ENCODE measurements around the gene NDUFA3. TPM values are rescaled to one million over a fixed set of nuclear protein-coding genes. Genes with fewer than 3 reads are reported as not detected.

Gene NDUFA3
- 100 to 1,000 TPM in 7 of 9 donors, 10 to 100 TPM in 2; 32.2 to 501 (median 299) TPM for total RNA-seq
- 1,000 to 10,000 TPM in 1 of 2 donors, 100 to 1,000 TPM in 1; 154 to 1,519 TPM for polyA plus RNA-seq
- long read RNA-seq, donor 1, transcript NDUFA3-213 (3 exons, 541 nt): minor isoform, 8 of 239 reads
- long read RNA-seq, donor 1, transcript NDUFA3-214 (4 exons, 963 nt): major isoform, 188 of 239 reads
- long read RNA-seq, donor 1, partial matches to known transcripts: 38 of 239 reads
- long read RNA-seq, donor 1, other reads (novel, unspliced or antisense): 2 of 239 reads
- long read RNA-seq, donor 2, transcript NDUFA3-214 (4 exons, 963 nt): major isoform, 39 of 60 reads
- long read RNA-seq, donor 2, partial matches to known transcripts: 12 of 60 reads
- long read RNA-seq, donor 2, other reads (novel, unspliced or antisense): 4 of 60 reads
- long read RNA-seq, donor 3, transcript NDUFA3-214 (4 exons, 963 nt): major isoform, 107 of 151 reads
- long read RNA-seq, donor 3, partial matches to known transcripts: 38 of 151 reads
- long read RNA-seq, donor 3, other reads (novel, unspliced or antisense): 0 of 151 reads

GRCh38 chr19:54102421-54103169, at the start of gene NDUFA3:
NDUFA3 (plus strand) TSS chr19:54102855; CDS start chr19:54102879, 24 bp downstream.
- Histone ChIP-seq H3K27me3 (peaks cover 0 to 9% (median 0%) of the 10 kb centered on the region in 9 donors), H3K36me3 (peaks cover 0 to 27% (median 25%) of the 10 kb centered on the region in 9 donors), H3K4me1 (peaks cover 3 to 18% (median 11%) of the 10 kb centered on the region in 12 donors), H3K27ac (peak within 1 kb of the TSS; percentile 25 to 91 (median 82)), H3K4me3 (peak within 1 kb of the TSS; percentile 60 to 98 (median 88)), H3K9me3 (no peaks in the 10 kb centered on the region)
- DNase-seq (peak; percentile 98 to 99 (median 99)), ATAC-seq (peak; percentile 99 to 100 (median 99))
- 2 to 5% (median 4%) methylated on average over 35 to 54 of the region's 54 CpGs for WGBS, 4 donors
- peak; percentile 36 to 87 for TF ChIP-seq POLR2A (IDR thresholded peaks at IDR 0.05)
- TF ChIP-seq, protein P1, sequence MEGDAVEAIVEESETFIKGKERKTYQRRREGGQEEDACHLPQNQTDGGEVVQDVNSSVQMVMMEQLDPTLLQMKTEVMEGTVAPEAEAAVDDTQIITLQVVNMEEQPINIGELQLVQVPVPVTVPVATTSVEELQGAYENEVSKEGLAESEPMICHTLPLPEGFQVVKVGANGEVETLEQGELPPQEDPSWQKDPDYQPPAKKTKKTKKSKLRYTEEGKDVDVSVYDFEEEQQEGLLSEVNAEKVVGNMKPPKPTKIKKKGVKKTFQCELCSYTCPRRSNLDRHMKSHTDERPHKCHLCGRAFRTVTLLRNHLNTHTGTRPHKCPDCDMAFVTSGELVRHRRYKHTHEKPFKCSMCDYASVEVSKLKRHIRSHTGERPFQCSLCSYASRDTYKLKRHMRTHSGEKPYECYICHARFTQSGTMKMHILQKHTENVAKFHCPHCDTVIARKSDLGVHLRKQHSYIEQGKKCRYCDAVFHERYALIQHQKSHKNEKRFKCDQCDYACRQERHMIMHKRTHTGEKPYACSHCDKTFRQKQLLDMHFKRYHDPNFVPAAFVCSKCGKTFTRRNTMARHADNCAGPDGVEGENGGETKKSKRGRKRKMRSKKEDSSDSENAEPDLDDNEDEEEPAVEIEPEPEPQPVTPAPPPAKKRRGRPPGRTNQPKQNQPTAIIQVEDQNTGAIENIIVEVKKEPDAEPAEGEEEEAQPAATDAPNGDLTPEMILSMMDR (IDR thresholded peaks at IDR 0.05): no peak
- intact Hi-C loops (cut with DNase I): loop anchor here in 5 of 10 donors (1.0 to 10.0 kb wide), 6 partner anchors 9 to 235 kb away; partner anchors contain the start of genes PRPF31 (in 2 of the 5), TFPT (in 2 of the 5), CNOT3 (in 1 of the 5) and MYADM (in 1 of the 5)

DNA sequence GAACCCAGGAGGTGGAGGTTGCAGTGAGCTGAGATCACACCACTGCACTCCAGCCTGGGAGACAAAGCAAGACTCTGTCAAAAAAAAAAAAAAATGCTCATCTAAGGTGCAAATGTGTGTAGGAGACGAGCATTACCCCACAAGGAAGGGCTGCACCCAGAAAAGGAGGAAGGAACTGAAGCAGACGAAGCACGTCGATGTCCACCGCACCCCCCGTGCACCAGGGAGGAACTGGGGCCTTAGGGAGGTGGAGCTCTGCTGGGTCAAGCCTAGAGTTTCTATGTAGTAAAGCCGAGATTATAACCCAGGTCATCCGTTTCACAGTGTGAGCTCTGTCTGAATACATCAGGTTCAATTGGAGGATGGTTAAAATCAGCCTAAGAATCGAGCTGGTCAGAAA, 40.0 kb upstream of the NDUFA3 start:
- ATAC-seq (peak in 1 of 4 donors; percentile 67), DNase-seq (peak in 3 of 5 donors; percentile 26 to 78 (median 38))
- Histone ChIP-seq H3K9me3 (no peaks in the 10 kb centered on the region), H3K4me1 (no peaks in the 10 kb centered on the region), H3K27ac (peak overlapping the region in 1 of 12 donors; percentile 20), H3K36me3 (no peaks in the 10 kb centered on the region), H3K27me3 (peaks cover 0 to 32% (median 0%) of the 10 kb centered on the region in 9 donors), H3K4me3 (no peak overlapping the region)
- TF ChIP-seq, protein P1 (IDR thresholded peaks at IDR 0.05): no peak
- no peak for TF ChIP-seq POLR2A (IDR thresholded peaks at IDR 0.05)
- 60 to 70% (median 63%) methylated on average over 9 of the region's 9 CpGs for WGBS, 4 donors
- intact Hi-C loops (cut with DNase I): no loop called here

DNA sequence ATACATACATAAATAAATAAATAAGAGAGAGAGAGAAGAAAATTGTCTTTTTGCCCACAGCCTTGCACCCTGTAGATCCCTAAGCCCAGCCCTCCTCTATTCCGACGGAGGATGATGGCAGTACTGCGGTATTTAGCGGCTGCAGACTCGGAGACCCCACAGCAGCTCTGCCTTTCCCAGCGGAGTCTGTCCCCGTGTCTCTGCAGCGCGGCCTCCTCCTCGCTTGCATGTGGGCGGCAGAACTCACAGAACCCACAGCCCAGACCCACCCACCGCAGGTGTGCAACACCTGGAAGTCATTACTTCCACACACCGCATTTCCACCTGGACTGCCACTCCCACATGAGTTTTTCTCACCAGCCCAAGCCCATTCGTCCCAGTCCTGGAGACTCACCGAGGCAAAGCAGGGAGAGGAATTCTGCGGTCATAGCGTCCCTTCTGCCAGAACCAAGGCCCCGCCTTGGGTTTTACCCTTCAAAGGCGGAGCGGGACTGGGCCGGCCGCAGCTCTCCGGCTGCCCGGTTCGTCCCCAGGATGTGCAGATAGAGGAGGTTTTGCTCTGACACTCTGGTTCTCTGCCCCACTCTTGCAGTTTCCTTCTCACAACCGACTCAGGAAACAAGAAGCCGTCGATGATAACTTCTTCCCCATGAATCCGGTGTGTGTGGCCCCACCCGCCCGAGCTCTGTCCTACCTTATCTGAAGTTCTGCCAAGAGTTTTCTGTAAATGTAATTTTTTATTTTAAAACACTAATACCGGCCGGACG, 39.1 kb upstream of the NDUFA3 start, which contains the start of gene VSTM1:
VSTM1 (minus strand) TSS at position 548 of the 767 bp plus-strand sequence; CDS start at position 428, 120 bp downstream.
- peak within 1 kb of the TSS in 1 of 12 donors; percentile 30 for H3K4me3 ChIP-seq
- DNase-seq: no peak
- peak within 1 kb of the TSS in 1 of 12 donors; percentile 20 for H3K27ac ChIP-seq
- H3K9me3 ChIP-seq: no peaks in the 10 kb centered on the region
- TF ChIP-seq POLR2A (IDR thresholded peaks at IDR 0.05): no peak
- TF ChIP-seq, protein P1 (IDR thresholded peaks at IDR 0.05): no peak
- 65 to 70% (median 67%) methylated on average over 34 of the region's 34 CpGs for WGBS, 4 donors
- H3K4me1 ChIP-seq: no peaks in the 10 kb centered on the region
- H3K36me3 ChIP-seq: no peaks in the 10 kb centered on the region
- intact Hi-C loops (cut with DNase I): no loop called here
- no peak for ATAC-seq
- H3K27me3 ChIP-seq: peaks cover 0 to 32% (median 0%) of the 10 kb centered on the region in 9 donors

Measured in heart left ventricle (tissue), 16 donors.